HG03097 (cell line): ENCODE results near the gene GPC5.

Experiments
- ATAC-seq: cut with Tn5 transposase; IDR thresholded peaks from one replicate; pipeline ENCODE4 v1.9.1; 2021; ENCODE audit not compliant: unreplicated experiment, low FRiP score

GPC5 gene

DNA sequence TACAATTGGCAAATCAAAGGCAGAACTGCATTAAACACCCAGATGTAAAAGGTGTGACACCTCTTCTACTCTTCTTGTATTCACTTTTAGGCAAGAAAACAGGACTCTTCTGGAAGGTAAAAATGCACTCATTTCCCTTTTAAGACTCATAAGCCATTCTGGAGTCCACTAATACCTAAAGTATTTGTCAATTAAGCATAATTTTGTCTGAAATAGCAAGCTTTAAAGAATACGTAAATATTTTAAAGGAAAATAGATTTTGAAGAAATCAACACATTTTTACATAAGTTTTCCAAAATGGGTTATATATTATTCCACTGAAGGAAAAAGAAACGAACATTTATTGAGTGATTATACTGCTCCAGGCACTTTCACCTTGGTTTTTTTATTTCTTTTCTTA, 1166.5 kb downstream of the GPC5 start:
- ATAC-seq, result no peak

DNA sequence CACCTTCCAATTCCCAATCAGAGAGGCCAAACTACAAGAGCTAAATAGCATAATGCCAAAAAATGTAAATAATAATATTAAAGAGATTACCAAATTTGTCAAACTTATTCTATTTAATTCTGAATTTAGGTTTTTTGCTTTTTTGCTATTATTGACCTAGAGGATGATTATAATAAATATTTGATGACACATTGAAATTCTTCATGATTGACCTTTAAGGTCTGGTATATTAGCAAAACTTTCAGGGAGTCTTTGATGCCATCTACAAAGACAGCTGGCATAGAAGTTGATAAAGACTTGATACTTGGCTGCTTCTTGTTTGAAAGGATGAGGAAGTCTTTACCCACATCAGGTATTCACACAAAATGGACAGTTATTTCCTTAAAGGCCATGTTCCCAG, 1168.3 kb downstream of the GPC5 start:
- no peak for ATAC-seq

DNA sequence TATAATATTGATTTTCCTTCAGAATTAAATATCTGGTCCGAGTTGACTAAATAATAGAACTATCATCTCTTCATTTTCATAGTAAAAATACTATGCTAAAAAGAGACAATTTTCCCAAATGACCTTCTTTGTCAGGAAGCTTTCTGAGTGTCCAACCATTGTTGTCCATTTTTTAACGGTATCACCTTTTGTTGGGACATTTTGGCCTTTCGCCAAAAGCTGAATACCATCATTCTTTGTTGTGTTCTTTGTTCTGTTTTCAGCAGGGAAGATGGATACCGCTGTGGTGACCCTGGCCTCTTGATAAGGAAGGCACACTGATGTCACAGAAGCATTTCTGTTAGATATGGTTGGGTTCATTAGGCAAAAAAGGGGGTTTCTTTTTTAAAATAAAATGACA, 1173.8 kb downstream of the GPC5 start:
- no peak for ATAC-seq

DNA sequence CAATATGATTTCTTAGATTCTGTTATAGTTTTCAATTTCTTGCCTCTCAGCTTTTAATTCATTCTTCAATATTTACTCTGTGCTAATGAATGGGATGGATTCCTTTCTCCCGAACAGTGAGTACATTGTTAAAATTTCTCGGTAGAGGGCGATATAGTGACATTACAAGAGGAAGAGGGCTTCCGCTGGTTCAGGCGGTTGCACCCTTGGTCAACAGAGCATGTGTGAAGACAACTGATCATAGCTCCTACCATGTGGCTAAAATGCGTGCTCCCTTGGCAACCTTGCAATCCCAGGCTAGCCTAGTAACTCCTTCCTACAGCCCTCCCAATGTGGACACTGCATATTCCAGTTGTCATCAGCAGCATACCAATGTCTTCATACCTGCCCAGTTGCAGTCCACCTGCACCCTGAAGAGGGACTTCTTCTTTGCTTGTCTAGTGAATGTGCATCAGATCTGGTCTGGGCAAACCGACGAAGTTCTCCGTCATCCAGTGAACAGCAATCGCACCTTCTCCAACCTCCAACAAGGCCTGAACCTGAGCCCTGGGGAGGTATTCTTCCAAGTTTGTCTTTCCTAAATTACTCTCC, 1175.1 kb downstream of the GPC5 start:
- ATAC-seq, result no peak

DNA sequence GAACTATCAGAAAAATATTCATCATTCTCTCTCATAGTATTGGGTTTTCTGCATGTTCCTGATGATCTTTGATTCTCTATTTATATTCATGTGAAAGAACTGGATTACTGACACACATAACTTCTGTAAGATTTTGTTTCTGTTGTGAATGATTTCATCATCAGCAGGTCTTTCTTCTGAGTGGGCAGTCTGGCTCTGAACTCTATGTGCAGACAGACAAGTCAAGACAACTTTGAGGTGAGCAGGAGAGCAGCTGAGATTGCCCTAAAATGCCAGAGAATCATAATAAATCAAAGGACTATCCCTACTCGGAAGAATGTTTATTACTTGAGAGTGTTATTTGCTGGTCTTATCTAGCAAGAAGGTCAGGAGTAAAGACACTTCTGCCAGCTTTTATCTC, 1176.1 kb downstream of the GPC5 start:
- ATAC-seq, result no peak

DNA sequence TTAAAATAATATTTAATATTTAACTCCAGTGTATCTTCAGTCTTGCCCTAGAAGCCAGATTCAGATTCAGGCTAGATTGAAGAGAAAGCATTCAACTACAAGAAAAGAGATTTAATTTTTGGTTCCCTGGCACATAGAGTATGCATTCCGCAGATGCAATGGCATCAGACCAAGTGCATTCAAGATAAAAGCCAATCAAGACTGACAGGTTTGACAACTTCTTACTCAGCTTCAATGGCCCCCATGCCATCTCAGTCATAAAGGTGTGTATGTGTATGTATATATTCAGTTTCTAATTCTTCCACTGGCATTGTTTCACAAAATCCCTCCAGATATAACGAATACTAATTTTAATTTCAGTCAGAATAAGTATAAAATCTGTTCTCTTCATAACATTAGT, 1177.4 kb downstream of the GPC5 start:
- ATAC-seq, result no peak

DNA sequence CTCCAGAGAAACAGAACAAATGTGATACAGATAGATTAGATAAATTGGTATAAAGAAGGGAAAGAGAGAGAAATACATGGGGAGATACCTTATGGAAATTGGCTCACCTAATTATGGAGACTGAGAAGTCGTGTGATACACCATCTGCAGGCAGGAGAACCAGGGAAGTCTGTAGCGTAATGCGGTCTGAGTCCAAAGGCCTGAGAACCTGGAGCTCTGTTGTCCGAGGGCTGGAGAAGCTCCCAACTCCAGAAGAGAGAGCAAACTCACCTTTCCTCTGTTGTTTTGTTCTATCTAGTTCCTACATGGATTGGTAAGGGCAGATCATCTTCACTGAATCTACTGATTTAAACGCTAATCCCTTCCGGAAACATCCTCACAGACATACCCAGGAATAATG, 1179.9 kb downstream of the GPC5 start:
- ATAC-seq, result no peak

DNA sequence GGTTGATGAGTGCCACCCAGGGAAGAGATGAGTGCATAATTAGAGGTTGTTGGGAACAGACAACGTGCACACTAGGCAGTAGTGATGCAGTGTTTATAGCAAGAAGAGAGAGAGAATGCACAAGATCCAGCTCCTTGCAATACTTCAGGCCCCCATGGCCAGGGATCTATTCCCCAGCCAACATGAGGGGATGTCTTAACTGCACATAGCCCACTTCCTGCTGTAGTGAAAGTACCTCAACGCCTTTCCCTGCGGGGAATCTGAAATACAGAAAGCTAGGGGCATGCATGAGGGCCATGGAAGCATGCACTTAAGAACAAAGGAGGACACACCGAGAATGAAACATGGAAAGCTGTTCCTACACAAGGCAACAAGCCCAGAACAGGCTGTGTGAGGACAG, 1191.5 kb downstream of the GPC5 start:
- ATAC-seq, result no peak

DNA sequence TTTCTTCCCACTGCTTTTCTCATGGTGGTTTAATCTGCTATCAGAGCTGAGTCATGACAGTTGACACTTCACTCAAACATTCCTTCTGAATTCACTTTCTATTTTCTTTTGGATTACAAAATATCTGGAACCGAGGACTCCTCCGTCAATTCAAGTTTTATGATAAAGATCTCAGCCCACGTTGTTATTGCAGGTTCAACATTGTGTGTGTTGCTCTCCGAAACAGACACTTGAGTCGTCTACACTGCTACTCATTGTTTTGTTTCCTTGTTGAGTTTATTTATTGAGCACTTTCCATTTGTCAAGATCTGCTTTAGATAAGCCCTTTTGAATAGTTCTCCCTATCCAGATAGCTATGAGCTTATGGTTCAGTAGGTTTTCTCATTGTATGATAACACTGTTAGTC, 1192.1 kb downstream of the GPC5 start:
- ATAC-seq, result no peak

DNA sequence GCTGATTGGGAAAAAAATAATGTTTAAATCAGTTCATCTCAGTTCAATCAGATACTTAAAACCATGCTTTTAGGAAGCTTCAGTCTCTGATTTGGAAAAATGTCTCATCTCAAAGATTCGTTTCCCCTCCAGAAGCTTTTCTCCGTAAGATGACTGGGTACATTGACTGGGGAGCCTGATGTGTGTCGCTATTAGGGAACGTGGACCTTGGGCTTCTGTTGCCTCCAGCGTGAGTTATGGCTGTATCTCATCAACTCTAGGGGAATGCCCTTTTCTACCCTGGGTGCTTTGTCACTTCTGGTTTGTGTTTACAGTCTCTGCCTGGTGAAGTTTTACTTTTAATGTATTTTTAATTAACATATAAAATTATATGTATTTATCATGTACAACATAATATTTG, 1192.7 kb downstream of the GPC5 start:
- ATAC-seq, result no peak

DNA sequence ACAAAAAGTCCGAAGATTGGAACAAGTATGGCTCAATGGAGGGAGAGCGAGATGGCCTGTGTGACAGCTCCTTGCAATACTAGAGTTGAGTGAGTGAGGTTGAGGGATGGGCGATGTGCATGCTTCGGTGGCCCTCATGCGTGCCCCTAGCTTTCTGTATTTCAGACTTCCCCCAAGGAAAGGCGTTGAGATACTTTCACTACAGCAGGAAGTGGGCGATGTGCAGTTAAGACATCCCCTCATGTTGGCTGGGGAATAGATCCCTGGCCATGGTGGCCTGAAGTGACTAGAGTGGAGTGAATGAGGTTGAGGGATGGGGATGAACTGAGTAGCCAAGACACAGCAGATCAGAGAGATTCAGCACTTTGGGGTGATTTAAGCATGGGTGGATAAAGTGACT, 1194.3 kb downstream of the GPC5 start:
- no peak for ATAC-seq

DNA sequence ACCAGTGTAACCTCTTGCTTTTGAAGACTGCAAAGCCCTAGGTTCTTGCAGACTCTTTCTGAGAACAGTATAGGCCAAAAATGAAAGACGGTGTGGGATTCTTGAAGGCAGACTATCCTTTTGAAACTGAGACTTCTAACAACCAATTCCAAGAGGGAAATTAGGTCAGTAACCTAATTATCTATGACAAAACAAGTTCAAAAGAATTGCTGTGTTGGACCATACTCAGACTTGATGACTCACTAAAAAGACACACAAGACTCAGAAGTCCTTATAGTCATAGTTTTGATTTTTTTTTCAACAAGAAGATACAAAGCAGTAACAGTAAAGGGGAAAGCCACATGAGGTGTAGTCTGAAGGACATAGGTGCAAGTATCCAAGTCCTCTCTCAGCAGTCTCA, 1204.1 kb downstream of the GPC5 start:
- ATAC-seq, result no peak

DNA sequence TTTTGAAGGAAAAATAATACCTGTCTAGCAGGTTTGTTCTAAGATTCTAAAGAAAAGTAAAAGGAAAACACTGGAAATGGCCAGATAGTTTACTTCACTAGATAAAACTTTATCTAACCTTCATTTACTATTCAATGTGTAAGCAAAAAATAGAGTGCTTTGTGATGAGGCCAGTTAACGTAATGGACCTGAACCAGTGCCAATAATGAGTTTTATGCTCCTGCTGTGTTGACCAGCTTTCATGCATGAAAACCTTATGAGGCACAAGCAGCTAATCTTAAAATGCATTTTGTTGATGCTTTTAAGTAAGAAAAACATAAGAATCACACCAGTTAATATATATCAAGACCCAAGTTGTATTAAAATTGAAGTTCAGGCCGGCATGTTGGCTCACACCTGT, 1211.0 kb downstream of the GPC5 start:
- no peak for ATAC-seq

DNA sequence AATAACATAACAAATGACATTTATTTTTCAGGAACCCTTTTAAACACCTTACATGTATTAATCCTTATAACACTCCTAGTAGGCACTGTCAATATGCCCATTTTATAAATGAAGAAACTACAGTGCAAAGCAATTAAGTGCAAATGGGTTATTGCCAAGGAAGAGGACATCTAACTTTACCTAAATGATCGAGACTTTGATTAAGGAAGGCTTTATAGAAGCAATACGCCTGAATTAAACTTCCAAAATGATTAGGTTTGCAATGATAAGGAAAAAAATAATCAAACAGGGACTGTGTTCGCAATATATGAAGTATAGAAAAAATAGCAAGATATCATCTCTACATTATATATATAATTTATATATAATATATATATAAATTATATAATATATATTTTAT, 1214.5 kb downstream of the GPC5 start:
- ATAC-seq, result no peak

DNA sequence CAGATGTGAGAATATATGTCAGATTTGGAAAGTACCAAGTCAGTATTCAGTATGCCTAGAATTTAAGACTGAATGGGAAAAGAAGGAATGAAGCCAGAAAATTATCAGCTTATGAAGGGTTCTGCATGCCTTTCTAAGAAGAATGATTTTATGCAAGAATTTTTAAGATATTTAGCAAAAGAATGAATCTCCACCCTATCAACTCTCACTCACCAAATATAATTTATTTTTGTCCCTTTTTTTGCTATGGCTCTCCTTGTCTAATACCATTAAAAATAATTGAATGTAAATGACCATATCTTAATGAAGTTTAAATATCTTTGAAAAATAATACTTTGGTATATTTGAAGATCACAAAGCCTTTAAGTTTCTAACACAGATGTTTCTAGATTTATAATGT, 1215.5 kb downstream of the GPC5 start:
- no peak for ATAC-seq

DNA sequence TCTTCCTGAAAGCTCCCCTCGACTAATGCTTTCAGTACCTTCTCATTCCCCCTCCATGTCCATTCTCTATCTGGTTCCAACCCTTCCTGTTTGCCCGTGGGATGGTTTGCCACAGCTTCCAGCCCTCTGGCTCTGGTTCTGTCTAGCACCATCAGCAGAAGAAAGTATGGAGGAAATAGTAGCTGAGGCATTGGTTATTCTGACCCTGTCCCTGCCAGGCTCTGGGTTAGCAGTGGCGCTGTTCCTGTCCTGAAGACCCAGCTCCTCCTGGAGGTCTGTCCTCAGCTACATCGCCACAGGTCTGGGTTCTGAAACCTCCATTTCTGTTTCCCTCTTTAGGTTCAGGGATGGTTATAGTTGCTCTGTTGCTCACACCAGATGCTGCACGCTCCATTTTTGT, 1223.6 kb downstream of the GPC5 start:
- no peak for ATAC-seq

DNA sequence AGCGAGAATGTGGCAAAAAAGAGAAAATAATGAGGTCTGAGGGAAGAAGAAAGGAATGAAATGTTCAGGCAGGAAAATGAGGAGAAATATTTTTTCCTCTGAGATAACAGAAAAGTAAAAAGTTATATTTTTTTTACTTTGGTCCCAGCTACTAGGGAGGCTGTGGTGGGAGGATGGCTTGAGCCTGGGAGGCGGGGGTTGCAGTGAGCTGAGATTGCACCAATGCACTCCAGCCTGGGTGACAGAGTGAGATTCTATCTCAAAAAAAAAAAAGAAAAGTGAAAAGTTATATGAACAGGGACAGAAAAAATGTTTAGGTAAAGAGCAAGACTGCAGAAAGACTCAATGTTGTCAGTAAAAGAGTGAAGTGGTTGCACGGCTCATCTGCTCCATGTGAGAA, 1224.5 kb downstream of the GPC5 start:
- ATAC-seq, result no peak

DNA sequence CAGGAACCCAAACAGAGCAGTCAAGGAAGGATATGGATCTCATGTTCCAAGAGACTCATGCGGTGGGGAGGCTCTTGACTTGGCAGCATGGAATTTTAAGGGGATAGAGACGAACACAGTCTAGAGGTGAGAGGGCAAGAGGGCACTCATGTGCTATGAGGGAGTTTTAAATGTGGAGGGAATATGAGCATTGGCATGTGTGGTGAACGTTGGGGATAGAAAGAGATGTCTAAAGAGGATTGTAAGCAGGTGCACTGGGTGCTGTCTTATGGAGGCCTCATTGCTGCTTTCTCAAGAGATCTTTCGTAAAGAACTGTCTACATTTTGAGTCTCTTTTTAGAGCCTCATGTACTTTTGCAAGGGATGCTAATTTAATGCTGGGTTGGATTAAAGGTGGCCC, 1227.9 kb downstream of the GPC5 start:
- ATAC-seq, result no peak

DNA sequence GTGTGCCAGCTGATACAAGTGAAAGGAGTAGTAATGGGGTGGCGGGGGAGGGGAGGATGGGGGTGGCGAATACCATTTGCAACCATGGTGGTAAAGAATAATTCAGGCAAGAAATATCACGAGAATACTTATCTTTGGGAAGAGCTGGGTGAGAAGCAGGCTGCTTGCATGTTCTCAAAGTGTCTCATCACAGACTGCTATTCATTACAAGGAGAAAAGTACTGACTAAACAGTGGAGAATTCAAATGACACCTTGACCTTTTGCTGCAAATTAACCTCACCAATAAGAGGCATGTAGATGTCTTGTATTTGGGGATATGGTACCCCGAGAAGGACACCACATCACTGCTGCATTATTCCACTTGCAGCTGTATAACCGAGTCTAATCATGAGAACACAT, 1242.5 kb downstream of the GPC5 start:
- no peak for ATAC-seq

DNA sequence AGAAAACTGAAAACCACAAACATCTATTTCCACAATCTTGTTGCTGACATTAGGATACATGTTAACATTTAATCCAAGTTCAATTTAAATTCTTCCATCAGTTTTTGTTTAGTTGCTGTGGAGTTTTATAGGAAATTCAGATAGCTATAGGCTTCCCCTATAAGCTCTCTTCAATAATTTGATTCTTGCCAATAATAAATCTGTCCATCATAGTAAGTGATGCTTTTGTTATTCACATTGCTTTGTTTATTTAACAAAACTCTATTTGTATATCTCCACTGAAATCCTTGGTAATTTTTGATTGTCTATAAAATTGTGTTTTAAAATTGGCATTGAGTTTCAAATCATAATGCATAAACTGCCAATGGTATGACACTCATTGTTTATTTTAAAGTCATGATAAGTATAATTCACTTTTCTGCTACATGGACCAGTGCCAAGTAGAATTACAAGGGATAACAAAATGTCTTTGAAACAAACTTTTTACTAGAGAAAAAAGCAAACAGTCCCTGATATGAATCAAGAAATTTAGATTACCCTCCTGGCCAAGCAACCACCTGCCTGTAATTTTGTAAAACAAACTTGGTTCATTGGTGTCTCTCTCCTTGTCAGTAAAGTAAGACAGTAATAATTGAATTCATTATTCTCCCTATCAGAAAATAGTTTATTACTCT, 1250.9 kb downstream of the GPC5 start:
- ATAC-seq, result no peak

DNA sequence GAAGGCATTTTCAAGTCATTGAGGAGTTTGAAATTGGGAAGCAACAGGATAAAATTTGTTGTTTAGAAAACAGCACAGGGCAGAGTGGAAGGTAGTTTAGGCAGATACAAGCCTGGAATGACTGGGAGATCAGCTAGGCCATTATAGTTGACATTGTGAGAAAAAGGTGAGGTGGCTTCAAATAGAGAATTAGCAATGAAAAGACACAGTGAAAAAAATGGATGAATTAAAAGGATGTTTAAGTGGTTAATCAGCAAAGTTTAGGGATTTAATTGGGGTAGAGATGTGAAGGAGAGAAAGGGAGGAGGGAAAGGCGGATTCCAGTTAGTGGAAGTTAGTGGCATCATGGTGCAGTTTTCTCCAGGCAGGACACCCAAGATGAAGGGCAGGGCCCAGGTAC, 1257.7 kb downstream of the GPC5 start:
- no peak for ATAC-seq

DNA sequence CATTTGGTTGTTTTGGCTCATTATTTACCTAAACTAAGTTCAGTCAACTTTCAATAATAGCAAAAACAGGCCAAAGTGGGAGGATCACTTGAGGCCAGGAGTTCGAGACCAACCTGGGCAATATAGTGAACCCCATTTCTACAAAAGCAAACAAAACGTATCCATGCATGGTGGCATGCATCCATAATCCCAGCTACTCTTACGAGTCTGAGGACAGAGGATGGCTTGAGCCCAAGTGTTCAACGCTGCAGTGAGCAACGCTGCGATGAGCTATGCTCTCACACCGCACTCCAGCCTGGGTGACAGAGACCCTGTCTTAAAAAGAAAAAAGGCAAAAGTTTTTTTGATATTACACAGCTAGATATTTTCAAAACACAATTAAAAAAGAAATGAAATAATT, 1258.2 kb downstream of the GPC5 start:
- ATAC-seq, result no peak

DNA sequence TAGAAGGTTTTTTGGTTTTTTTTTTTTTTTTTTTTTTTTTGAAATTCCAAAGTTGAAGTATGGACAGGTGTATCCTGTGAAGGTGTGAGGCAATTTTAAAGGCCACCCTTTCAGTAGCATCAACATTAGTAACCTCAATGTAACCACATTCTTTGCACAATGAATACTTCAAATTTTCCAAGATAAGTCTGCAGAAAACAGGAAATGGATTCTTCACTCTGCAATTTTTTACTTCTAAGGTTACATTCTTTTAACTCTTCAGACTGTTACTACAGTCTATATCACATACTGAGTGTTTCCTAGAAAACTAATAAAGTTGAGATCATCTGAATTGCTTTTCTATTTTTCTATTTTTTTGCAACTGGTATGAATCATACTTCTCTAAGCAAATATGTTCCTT, 1259.1 kb downstream of the GPC5 start:
- ATAC-seq, result no peak
